ENCODE measurements around the gene CELSR2. TPM values are rescaled to one million over a fixed set of nuclear protein-coding genes. Genes with fewer than 3 reads are reported as not detected.
A peak's percentile ranks its signal among the peaks of the same experiment; 100 is the strongest.

Gene CELSR2
- polyA plus RNA-seq, 1 donor (not counting 4 experiments of a cell fraction or from before 2014, with no cell fraction given), result 7.3 TPM

DNA sequence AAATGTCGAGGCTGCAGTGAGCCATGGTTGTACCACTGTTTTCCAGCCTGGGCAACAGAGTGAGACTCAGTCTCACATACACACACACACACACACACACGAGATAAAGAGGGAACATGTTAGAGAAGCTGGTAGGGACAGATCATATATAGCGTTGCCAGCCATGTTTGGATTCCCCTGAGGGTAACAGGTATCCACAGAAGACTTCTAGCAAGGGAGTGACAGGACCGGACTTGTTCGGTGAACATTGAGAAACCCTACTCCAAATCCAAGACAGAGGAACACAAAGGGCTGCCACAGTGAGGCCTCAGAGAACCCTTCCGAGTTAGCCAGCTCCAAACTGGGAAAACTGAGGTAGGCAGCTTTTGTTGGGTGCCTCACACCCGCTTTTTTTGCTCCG, 39.3 kb upstream of the CELSR2 start:
- no peaks in the 10 kb centered on the region for H3K9me3 ChIP-seq (ENCODE audit: control insufficient read depth, low read depth, low read length)
- no peaks in the 10 kb centered on the region for H3K27me3 ChIP-seq (ENCODE audit: control insufficient read depth, extremely low read depth, insufficient read depth, low read length)
- H3K9ac ChIP-seq (ENCODE audit: control insufficient read depth, extremely low read depth, insufficient read depth, low read length), result peak overlapping the region; percentile 26
- peak overlapping the region; percentile 81 for H2AFZ ChIP-seq (ENCODE audit: control insufficient read depth, low read length)
- dilution Hi-C loops (cut with MboI; ENCODE audit: extremely low pct_ligation_motif_present, low sequenced_read_pairs), result no loop called here
- peak; percentile 85 for FAIRE-seq
- TF ChIP-seq, protein P1, sequence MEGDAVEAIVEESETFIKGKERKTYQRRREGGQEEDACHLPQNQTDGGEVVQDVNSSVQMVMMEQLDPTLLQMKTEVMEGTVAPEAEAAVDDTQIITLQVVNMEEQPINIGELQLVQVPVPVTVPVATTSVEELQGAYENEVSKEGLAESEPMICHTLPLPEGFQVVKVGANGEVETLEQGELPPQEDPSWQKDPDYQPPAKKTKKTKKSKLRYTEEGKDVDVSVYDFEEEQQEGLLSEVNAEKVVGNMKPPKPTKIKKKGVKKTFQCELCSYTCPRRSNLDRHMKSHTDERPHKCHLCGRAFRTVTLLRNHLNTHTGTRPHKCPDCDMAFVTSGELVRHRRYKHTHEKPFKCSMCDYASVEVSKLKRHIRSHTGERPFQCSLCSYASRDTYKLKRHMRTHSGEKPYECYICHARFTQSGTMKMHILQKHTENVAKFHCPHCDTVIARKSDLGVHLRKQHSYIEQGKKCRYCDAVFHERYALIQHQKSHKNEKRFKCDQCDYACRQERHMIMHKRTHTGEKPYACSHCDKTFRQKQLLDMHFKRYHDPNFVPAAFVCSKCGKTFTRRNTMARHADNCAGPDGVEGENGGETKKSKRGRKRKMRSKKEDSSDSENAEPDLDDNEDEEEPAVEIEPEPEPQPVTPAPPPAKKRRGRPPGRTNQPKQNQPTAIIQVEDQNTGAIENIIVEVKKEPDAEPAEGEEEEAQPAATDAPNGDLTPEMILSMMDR (optimal IDR thresholded peaks at IDR 0.05 in 1 of 3, IDR thresholded peaks at IDR 0.05 in 1 of 3, conservative IDR thresholded peaks at IDR 0.05 in 1 of 3; ENCODE audit: extremely low read depth in 1 of 3, insufficient read depth in 2 of 3, low read length in 3 of 3), result peak in 1 of 3 experiments; percentile 18
- no peak for TF ChIP-seq EZH2 (IDR thresholded peaks at IDR 0.05; ENCODE audit: low read length)
- peaks cover 0 to 2% of the 10 kb centered on the region in 2 experiments for H3K36me3 ChIP-seq (ENCODE audit: control insufficient read depth in 2 of 2, extremely low read depth in 1 of 2, insufficient read depth in 2 of 2, low read length in 2 of 2)
- H3K4me1 ChIP-seq (ENCODE audit: control insufficient read depth, extremely low read depth, insufficient read depth, low read length), result peaks cover 38% of the 10 kb centered on the region
- H3K27ac ChIP-seq (ENCODE audit: control insufficient read depth, insufficient read depth, low read length), result peak overlapping the region; percentile 48
- no peak for DNase-seq (ENCODE audit: low read depth, low spot score)
- H4K20me1 ChIP-seq (ENCODE audit: control insufficient read depth, extremely low read depth, insufficient read depth, low read length), result no peaks in the 10 kb centered on the region
- peaks cover 13% of the 10 kb centered on the region for H3K79me2 ChIP-seq (ENCODE audit: control insufficient read depth, insufficient read depth, low read length)
- H3K9me1 ChIP-seq (ENCODE audit: control insufficient read depth, extremely low read depth, insufficient read depth, low read length), result no peaks in the 10 kb centered on the region
- peak overlapping the region; percentile 73 for H3K4me2 ChIP-seq (ENCODE audit: control insufficient read depth, extremely low read depth, insufficient read depth, low read depth, low read length)
- H3K4me3 ChIP-seq (ENCODE audit: control insufficient read depth in 2 of 3, extremely low read depth in 1 of 3, insufficient read depth in 2 of 3, low read depth in 1 of 3, low read length in 3 of 3), result peak overlapping the region in 1 of 3 experiments; percentile 35

DNA sequence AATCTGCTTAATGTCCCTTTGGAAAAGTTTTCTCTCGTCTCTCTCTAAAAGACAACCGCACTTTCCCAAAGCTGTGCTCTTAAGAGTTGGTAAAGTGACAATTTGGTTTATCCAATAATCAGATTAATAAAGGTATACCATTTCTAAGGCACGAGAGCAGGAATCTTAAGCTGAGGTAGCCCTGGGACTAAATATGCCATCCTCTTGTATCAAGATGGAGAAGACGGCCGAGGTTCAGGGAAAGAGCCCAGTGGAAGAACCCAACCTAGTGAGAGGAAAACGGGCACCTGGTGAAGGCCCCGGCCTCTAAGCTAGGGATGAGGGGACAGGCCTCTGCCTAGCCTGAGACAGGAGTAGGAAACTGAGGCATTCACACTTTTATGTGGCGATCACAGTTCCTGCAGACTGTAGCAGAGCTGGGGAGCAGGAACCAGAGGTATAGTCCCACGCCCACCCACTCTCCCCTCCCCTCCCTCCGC, 36.0 kb upstream of the CELSR2 start:
- H3K4me2 ChIP-seq (ENCODE audit: control insufficient read depth, extremely low read depth, insufficient read depth, low read depth, low read length), result peak overlapping the region; percentile 78
- dilution Hi-C loops (cut with MboI; ENCODE audit: extremely low pct_ligation_motif_present, low sequenced_read_pairs), result no loop called here
- H3K27me3 ChIP-seq (ENCODE audit: control insufficient read depth, extremely low read depth, insufficient read depth, low read length), result no peaks in the 10 kb centered on the region
- no peak for FAIRE-seq
- no peaks in the 10 kb centered on the region for H4K20me1 ChIP-seq (ENCODE audit: control insufficient read depth, extremely low read depth, insufficient read depth, low read length)
- peaks cover 45% of the 10 kb centered on the region for H3K4me1 ChIP-seq (ENCODE audit: control insufficient read depth, extremely low read depth, insufficient read depth, low read length)
- no peak for TF ChIP-seq EZH2 (IDR thresholded peaks at IDR 0.05; ENCODE audit: low read length)
- TF ChIP-seq, protein P1 (optimal IDR thresholded peaks at IDR 0.05 in 1 of 3, IDR thresholded peaks at IDR 0.05 in 1 of 3, conservative IDR thresholded peaks at IDR 0.05 in 1 of 3; ENCODE audit: extremely low read depth in 1 of 3, insufficient read depth in 2 of 3, low read length in 3 of 3), result no peak
- H3K4me3 ChIP-seq (ENCODE audit: control insufficient read depth in 2 of 3, extremely low read depth in 1 of 3, insufficient read depth in 2 of 3, low read depth in 1 of 3, low read length in 3 of 3), result peak overlapping the region; percentile 80 to 90 (median 89)
- peak overlapping the region; percentile 96 for H3K9ac ChIP-seq (ENCODE audit: control insufficient read depth, extremely low read depth, insufficient read depth, low read length)
- H3K9me3 ChIP-seq (ENCODE audit: control insufficient read depth, low read depth, low read length), result no peaks in the 10 kb centered on the region
- peak overlapping the region; percentile 80 for H2AFZ ChIP-seq (ENCODE audit: control insufficient read depth, low read length)
- peaks cover 2 to 11% of the 10 kb centered on the region in 2 experiments for H3K36me3 ChIP-seq (ENCODE audit: control insufficient read depth in 2 of 2, extremely low read depth in 1 of 2, insufficient read depth in 2 of 2, low read length in 2 of 2)
- no peaks in the 10 kb centered on the region for H3K9me1 ChIP-seq (ENCODE audit: control insufficient read depth, extremely low read depth, insufficient read depth, low read length)
- peak overlapping the region; percentile 47 for H3K27ac ChIP-seq (ENCODE audit: control insufficient read depth, insufficient read depth, low read length)
- DNase-seq (ENCODE audit: low read depth, low spot score), result no peak
- peaks cover 43% of the 10 kb centered on the region for H3K79me2 ChIP-seq (ENCODE audit: control insufficient read depth, insufficient read depth, low read length)

Measured in keratinocyte (primary cell).